GM13977 (cell line): ENCODE measurements around the gene PYM1.

Source experiments
- DNase-seq: peaks from one replicate; pipeline ENCODE4 v3.0.0; 2012; ENCODE audit warnings: low spot score
- in situ Hi-C: fragments of 300-500 bp; cut with MboI; formaldehyde crosslinking; loops from one replicate; pipeline ENCODE4 v1.12.0; 2022; ENCODE audit warnings: low sequenced_read_pairs, low pct_unique_long_range_greater_than_20kb, mixed read lengths, inconsistent platforms; ENCODE audit not compliant: unreplicated experiment
- TF ChIP-seq, protein P1 (sequence below): IDR thresholded peaks from 2 replicates; pipeline ENCODE4 v1.5.1; 2012; ENCODE audit warnings: mild to moderate bottlenecking, control low read depth; ENCODE audit not compliant: insufficient read depth; ENCODE audit errors: extremely low read depth, missing control alignments

PYM1 gene

DNA sequence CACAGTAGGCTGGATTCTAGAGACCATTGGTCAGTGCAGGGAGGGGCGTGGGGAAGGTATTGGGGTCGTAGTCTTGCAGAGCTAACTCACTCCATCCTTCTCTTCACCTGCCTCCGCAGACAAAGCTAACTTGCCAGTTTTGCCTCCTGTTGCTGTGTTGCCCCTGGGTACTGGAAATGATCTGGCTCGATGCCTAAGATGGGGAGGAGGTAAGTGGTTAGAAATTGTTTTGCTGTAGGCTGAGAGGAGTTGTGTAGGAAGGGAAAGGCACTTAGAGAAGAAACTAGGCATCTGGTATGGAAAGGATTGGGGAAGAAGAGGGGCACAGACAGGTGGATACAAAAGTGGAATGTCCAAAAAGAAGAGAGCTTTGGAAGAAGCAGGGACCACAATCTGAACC is 14.4 kb upstream of the PYM1 start:
- TF ChIP-seq, protein P1, sequence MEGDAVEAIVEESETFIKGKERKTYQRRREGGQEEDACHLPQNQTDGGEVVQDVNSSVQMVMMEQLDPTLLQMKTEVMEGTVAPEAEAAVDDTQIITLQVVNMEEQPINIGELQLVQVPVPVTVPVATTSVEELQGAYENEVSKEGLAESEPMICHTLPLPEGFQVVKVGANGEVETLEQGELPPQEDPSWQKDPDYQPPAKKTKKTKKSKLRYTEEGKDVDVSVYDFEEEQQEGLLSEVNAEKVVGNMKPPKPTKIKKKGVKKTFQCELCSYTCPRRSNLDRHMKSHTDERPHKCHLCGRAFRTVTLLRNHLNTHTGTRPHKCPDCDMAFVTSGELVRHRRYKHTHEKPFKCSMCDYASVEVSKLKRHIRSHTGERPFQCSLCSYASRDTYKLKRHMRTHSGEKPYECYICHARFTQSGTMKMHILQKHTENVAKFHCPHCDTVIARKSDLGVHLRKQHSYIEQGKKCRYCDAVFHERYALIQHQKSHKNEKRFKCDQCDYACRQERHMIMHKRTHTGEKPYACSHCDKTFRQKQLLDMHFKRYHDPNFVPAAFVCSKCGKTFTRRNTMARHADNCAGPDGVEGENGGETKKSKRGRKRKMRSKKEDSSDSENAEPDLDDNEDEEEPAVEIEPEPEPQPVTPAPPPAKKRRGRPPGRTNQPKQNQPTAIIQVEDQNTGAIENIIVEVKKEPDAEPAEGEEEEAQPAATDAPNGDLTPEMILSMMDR, result no peak
- in situ Hi-C loops, result loop anchor here (10.0 kb wide), 1 partner anchor 197 kb away; the partner anchor contains the start of gene GDF11
- no peak for DNase-seq

DNA sequence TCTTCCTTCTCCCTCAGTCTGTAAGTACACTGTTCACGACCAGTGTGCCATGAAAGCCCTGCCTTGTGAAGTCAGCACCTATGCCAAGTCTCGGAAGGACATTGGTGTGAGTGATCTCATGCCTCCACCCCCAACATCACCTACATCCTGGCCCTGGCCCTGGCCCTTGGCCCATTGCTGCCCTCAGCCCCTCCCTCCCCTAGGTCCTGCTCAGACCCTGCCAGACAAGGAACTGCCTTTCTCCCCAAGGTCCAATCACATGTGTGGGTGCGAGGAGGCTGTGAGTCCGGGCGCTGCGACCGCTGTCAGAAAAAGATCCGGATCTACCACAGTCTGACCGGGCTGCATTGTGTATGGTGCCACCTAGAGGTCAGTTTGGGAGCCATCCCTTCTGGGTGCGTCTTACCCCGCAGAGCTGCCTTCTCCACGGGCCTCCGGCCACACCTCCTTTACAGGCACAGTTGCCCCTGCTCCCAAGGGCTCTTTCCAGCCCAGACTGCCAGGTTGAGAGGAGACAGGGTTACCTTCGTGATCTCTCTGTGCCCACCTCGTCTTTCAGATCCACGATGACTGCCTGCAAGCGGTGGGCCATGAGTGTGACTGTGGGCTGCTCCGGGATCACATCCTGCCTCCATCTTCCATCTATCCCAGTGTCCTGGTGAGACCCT is 12.5 kb upstream of the PYM1 start:
- peak; percentile 84 for DNase-seq
- TF ChIP-seq, protein P1, result peak; percentile 88
- in situ Hi-C loops, result loop anchor here (10.0 kb wide), 1 partner anchor 195 kb away; the partner anchor contains the start of gene GDF11

- TF ChIP-seq, protein P1, result no peak
- in situ Hi-C loops, result no loop called here
- no peak for DNase-seq
Observed at GRCh38 chr12:55938826-55939501, 11.3 kb upstream of the PYM1 start.

DNA sequence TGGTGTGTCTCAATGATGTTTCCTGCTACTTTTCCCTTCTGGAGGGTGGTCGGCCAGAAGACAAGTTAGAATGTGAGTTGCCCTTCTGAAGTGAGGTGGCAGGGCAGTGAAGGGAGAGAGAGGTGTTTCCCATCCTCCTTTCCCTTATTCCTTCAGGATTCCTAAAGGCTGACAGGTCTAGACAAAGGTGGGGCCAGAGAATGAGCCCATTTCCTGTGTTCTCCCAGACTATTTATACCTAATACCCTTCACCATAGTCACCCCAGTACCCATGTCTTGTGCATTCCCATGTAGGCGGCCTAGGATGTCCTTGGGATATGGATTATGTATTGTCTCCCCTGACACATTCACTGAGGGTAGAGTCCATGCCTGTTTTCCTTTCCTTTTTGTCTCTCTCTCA is 10.3 kb upstream of the PYM1 start:
- DNase-seq, result no peak
- in situ Hi-C loops, result no loop called here
- TF ChIP-seq, protein P1, result no peak

DNA sequence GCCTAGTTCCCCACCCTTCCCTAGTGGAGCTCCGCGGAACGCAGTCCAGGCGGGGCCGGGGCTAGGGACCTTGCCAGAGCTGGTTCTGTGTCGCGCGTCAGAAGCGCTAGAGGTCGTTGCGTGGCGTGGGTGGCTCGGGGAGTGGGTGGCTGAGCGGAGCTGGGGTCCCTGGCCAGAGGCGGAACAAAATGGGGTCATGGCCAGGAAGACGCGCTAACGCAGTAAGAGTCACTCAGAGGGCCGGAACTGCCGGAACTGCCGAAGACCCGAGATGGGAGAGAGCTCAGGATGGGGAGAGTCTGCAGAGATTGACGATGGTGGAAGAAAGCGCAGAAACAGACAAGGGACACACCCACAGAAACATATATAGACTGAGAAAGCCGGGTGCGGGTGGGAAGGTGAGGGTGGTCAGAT is 8.1 kb upstream of the PYM1 start:
- no peak for DNase-seq
- TF ChIP-seq, protein P1, result no peak
- in situ Hi-C loops, result no loop called here

DNA sequence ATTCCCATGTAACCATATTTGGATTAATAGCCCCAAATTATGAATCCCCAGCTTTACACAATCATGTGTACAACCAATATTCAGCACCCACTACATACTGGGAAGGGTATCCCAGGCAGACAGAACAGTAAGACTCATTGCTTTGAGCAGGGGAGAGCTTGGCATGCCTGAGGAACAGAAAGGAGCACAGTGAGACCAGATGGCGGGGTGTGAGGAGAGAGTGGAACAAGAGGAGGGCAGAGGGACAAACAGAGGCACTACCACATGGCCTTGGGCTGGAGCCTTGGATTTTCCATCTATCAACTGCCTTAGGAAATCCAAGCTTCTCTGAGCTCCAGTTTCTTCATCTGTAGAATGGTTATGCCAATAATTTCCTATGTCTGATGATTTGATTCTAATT is 7.1 kb upstream of the PYM1 start:
- DNase-seq, result no peak
- in situ Hi-C loops, result no loop called here
- TF ChIP-seq, protein P1, result no peak
